IMR-90 (cell line): ENCODE results near the gene SKIC8. TPM values are rescaled to one million over a fixed set of nuclear protein-coding genes. Genes with fewer than 3 reads are reported as not detected.

Source experiments
- ATAC-seq: fragments of 200-7000 bp; cut with Tn5 transposase; 2 replicates; pipeline ENCODE4 v1.9.1; 2020; ENCODE audit warnings: low read depth, mild to moderate bottlenecking, moderate library complexity
- BruUV-seq: library from RNA; stranded (reverse); fragments of 400-500 nt; replicated peaks from 2 replicates; lab custom pipeline; 2021; lab: Mats Ljungman, UMichigan
- CTCF ChIA-PET: fragments of 300-600 bp; formaldehyde crosslinking; extraction: SDS; loops from one replicate; lab custom pipeline; 2021; ENCODE audit warnings: antibody characterized with exemption; lab: Yijun Ruan, JAX
- POLR2A ChIA-PET: fragments of 300-600 bp; sonication (Branson Sonifier 250); formaldehyde crosslinking; loops from one replicate; lab custom pipeline; 2022; ENCODE audit warnings: antibody characterized with exemption; ENCODE audit not compliant: unreplicated experiment; lab: Charles Lee
- DNase-seq: peaks from one replicate; pipeline ENCODE4 v3.0.0; 2013
- H2AFZ ChIP-seq: replicated peaks from 2 replicates; pipeline ENCODE3; 2013; ENCODE audit warnings: low read length, mild to moderate bottlenecking; ENCODE audit not compliant: poor library complexity
- H2AK5ac ChIP-seq: 2 replicates; pipeline ENCODE4 v1.6.1; 2013; ENCODE audit warnings: low read depth, low read length, inconsistent platforms
- H2AK9ac ChIP-seq: replicated peaks from 2 replicates; pipeline ENCODE3; 2013; ENCODE audit warnings: mild to moderate bottlenecking, low read depth, low read length, moderate library complexity; ENCODE audit not compliant: poor library complexity
- H2BK120ac ChIP-seq: 2 replicates; pipeline ENCODE4 v1.6.1; 2013; ENCODE audit warnings: low read depth, low read length, inconsistent platforms
- H2BK15ac ChIP-seq: 3 replicates; pipeline ENCODE4 v1.6.1; 2013; ENCODE audit warnings: low read depth, low read length, inconsistent platforms
- H2BK20ac ChIP-seq: 2 replicates; pipeline ENCODE4 v1.6.1; 2013; ENCODE audit warnings: low read depth, mild to moderate bottlenecking, inconsistent platforms, low read length, moderate library complexity
- H2BK5ac ChIP-seq: 2 replicates; pipeline ENCODE4 v1.6.1; 2013; ENCODE audit warnings: mild to moderate bottlenecking, low read depth, low read length, inconsistent platforms; ENCODE audit not compliant: poor library complexity, severe bottlenecking
- H3K14ac ChIP-seq: replicated peaks from 2 replicates; pipeline ENCODE4 v1.6.1; 2013; ENCODE audit warnings: low read depth, low read length, inconsistent platforms
- H3K18ac ChIP-seq: 2 replicates; pipeline ENCODE4 v1.6.1; 2013; ENCODE audit warnings: low read depth, low read length, control low read depth
- H3K23ac ChIP-seq: 2 replicates; pipeline ENCODE4 v1.6.1; 2013; ENCODE audit warnings: low read depth, low read length, inconsistent platforms
- H3K27ac ChIP-seq: 2 replicates; pipeline ENCODE4 v1.5.1; 2013; ENCODE audit warnings: mild to moderate bottlenecking, control low read depth, low read length; ENCODE audit not compliant: insufficient read depth
- H3K27me3 ChIP-seq: 2 replicates; pipeline ENCODE4 v1.6.1; 2013; ENCODE audit warnings: low read length; ENCODE audit not compliant: control insufficient read depth, insufficient read depth
- H3K36me3 ChIP-seq: 2 replicates; pipeline ENCODE4 v1.6.1; 2013; ENCODE audit warnings: low read length, mixed read lengths; ENCODE audit not compliant: control insufficient read depth, insufficient read depth
- H3K4ac ChIP-seq: 2 replicates; pipeline ENCODE4 v1.6.1; 2013; ENCODE audit warnings: low read depth, low read length, inconsistent platforms
- H3K4me1 ChIP-seq: 2 replicates; pipeline ENCODE4 v1.6.1; 2013; ENCODE audit warnings: low read length, mixed read lengths; ENCODE audit not compliant: control insufficient read depth, insufficient read depth
- H3K4me2 ChIP-seq: 2 replicates; pipeline ENCODE4 v1.6.1; 2013; ENCODE audit warnings: low read depth, mild to moderate bottlenecking, control low read depth, low read length, moderate library complexity
- H3K4me3 ChIP-seq: 2 replicates; pipeline ENCODE4 v1.5.1; 2013; ENCODE audit warnings: low read depth, mild to moderate bottlenecking, control low read depth, low read length, moderate library complexity; ENCODE audit not compliant: insufficient read depth
- H3K56ac ChIP-seq: 2 replicates; pipeline ENCODE4 v1.6.1; 2013; ENCODE audit warnings: low read length, inconsistent platforms; ENCODE audit not compliant: insufficient read depth; ENCODE audit errors: extremely low read depth
- H3K79me1 ChIP-seq, 2 experiments: 2 replicates each; pipeline ENCODE4 v1.6.1; 2013; ENCODE audit warnings: low read length in 2 of 2, inconsistent platforms in 1 of 2, low read depth in 1 of 2
- H3K9ac ChIP-seq: 2 replicates; pipeline ENCODE4 v1.6.1; 2013; ENCODE audit warnings: low read depth, low read length, control low read depth
- H3K9me1 ChIP-seq: 2 replicates; pipeline ENCODE4 v1.6.1; 2013; ENCODE audit warnings: low read length, inconsistent platforms; ENCODE audit not compliant: insufficient read depth
- H3K9me3 ChIP-seq: 2 replicates; pipeline ENCODE4 v1.6.1; 2013; ENCODE audit warnings: low read length; ENCODE audit not compliant: control insufficient read depth, insufficient read depth
- H4K20me1 ChIP-seq: 2 replicates; pipeline ENCODE4 v1.6.1; 2013; ENCODE audit warnings: low read length, inconsistent platforms; ENCODE audit not compliant: insufficient read depth
- H4K5ac ChIP-seq: 2 replicates; pipeline ENCODE4 v1.6.1; 2013; ENCODE audit warnings: mild to moderate bottlenecking, low read depth, low read length, control low read depth
- H4K8ac ChIP-seq, 2 experiments: 2 replicates each; pipeline ENCODE4 v1.6.1; 2013; ENCODE audit warnings: low read depth in 2 of 2, low read length in 2 of 2, control low read depth in 1 of 2, inconsistent platforms in 1 of 2
- H4K91ac ChIP-seq: 2 replicates; pipeline ENCODE4 v1.6.1; 2013; ENCODE audit warnings: low read depth, low read length, inconsistent platforms; ENCODE audit not compliant: insufficient read depth
- BHLHE40 ChIP-seq: fragments of 150-350 bp; IDR thresholded peaks from 2 replicates; pipeline ENCODE4 v1.6.1; 2016; ENCODE audit warnings: mild to moderate bottlenecking, low read depth, low read length
- CEBPB ChIP-seq: IDR thresholded peaks from 2 replicates; pipeline ENCODE4 v1.6.1; 2012; ENCODE audit warnings: low read depth, low read length, improper control_type of control experiment
- CHD1 ChIP-seq: IDR thresholded peaks from 2 replicates; pipeline ENCODE4 v1.6.1; 2012; ENCODE audit warnings: low read depth, low read length, improper control_type of control experiment
- CTCF ChIP-seq: conservative IDR thresholded peaks from 2 replicates; pipeline ENCODE4 v1.5.1; 2012; ENCODE audit warnings: mild to moderate bottlenecking, low read depth, low read length, improper control_type of control experiment
- ELK1 ChIP-seq: fragments of 150-350 bp; IDR thresholded peaks from 2 replicates; pipeline ENCODE4 v1.6.1; 2016; ENCODE audit warnings: low read depth, mild to moderate bottlenecking, low read length, moderate library complexity, borderline replicate concordance
- FOS ChIP-seq: fragments of 150-350 bp; IDR thresholded peaks from 2 replicates; pipeline ENCODE4 v1.6.1; 2016; ENCODE audit warnings: low read depth, low read length
- MAFK ChIP-seq: IDR thresholded peaks from 2 replicates; pipeline ENCODE4 v1.6.1; 2012; ENCODE audit warnings: low read depth, low read length, improper control_type of control experiment
- MXI1 ChIP-seq: IDR thresholded peaks from 2 replicates; pipeline ENCODE4 v1.6.1; 2012; ENCODE audit warnings: low read depth, mild to moderate bottlenecking, low read length, moderate library complexity, borderline replicate concordance
- NFE2L2 ChIP-seq: fragments of 150-350 bp; IDR thresholded peaks from 2 replicates; pipeline ENCODE4 v1.6.1; 2016; ENCODE audit warnings: low read depth, mild to moderate bottlenecking, low read length
- POLR2A ChIP-seq: IDR thresholded peaks from 2 replicates; pipeline ENCODE4 v1.6.1; 2012; ENCODE audit warnings: mild to moderate bottlenecking, low read depth, low read length
- RAD21 ChIP-seq: IDR thresholded peaks from 2 replicates; pipeline ENCODE4 v1.6.1; 2012; ENCODE audit warnings: low read length, improper control_type of control experiment
- RFX5 ChIP-seq: IDR thresholded peaks from 2 replicates; pipeline ENCODE4 v1.8.0; 2012; ENCODE audit warnings: low read depth, mild to moderate bottlenecking, low read length, moderate library complexity
- SMC3 ChIP-seq: fragments of 150-350 bp; IDR thresholded peaks from 2 replicates; pipeline ENCODE4 v1.6.1; 2016; ENCODE audit warnings: low read depth, mild to moderate bottlenecking, antibody characterized with exemption, low read length, moderate library complexity
- USF2 ChIP-seq: fragments of 150-350 bp; IDR thresholded peaks from 2 replicates; pipeline ENCODE4 v1.6.1; 2017; ENCODE audit warnings: mild to moderate bottlenecking, antibody characterized with exemption, low read length, low read depth
- WGBS, 2 experiments: methylation state at CpG; one replicate each; pipeline versions ENCODE4 v1.1.5 to v1.1.7; 2013; ENCODE audit warnings: missing lambda C conversion rate in 2 of 2; ENCODE audit not compliant: insufficient read length in 1 of 2; ENCODE audit errors: extremely low coverage in 2 of 2; 5-methylcytosine and 5-hydroxymethylcytosine counted together
- dilution Hi-C: fragments of 300-500 bp; cut with HindIII; formaldehyde crosslinking; loops from one replicate; pipeline ENCODE4 v1.14.3; 2018; ENCODE audit warnings: low sequenced_read_pairs; ENCODE audit not compliant: unreplicated experiment
- in situ Hi-C: fragments of 300-500 bp; cut with MboI; formaldehyde crosslinking; loops from 3 replicates; pipeline ENCODE4 v1.14.3; 2019; ENCODE audit warnings: low sequenced_read_pairs, inconsistent platforms, mixed read lengths
- intact Hi-C: fragments of 100-400 bp; cut with micrococcal nuclease; formaldehyde crosslinking; loops from 2 replicates; pipeline ENCODE4 v1.10.0; 2022
- polyA plus RNA-seq, 3 experiments: library from polyadenylated mRNA; depleted of rRNA; stranded (reverse); fragments of >200 nt; gene quantifications; 2 replicates each; pipeline ENCODE4 v1.2.3, GENCODE V29; 2012; ENCODE audit warnings: low replicate concordance in 1 of 3
- total RNA-seq: library from RNA; depleted of rRNA; stranded (reverse); fragments of >200 nt; gene quantifications from 2 replicates; pipeline ENCODE4 v1.2.3, GENCODE V29; 2012

SKIC8 gene
- total and polyA plus RNA-seq, 2 of the 4 experiments (the other 2 are of a cell fraction): 72.2 to 124 TPM

GRCh38 chr15:78237146-78237545, 62.3 kb downstream of the SKIC8 start:
- Histone ChIP-seq H3K27ac (no peak overlapping the region), H3K27me3 (peaks cover 47% of the 10 kb centered on the region), H4K20me1 (no peaks in the 10 kb centered on the region), H4K5ac (no peak overlapping the region), H2AK9ac (no peak overlapping the region), H3K36me3 (no peaks in the 10 kb centered on the region), H2BK5ac (no peak overlapping the region), H2AFZ (no peak overlapping the region), H4K8ac (no peak overlapping the region), H4K91ac (no peak overlapping the region), H2AK5ac (no peak overlapping the region), H3K9me3 (no peaks in the 10 kb centered on the region), H3K23ac (no peak overlapping the region), H3K4me3 (no peak overlapping the region), H3K14ac (no peak overlapping the region), H3K4me2 (no peak overlapping the region), H2BK15ac (no peak overlapping the region), H3K9ac (no peak overlapping the region), H2BK120ac (no peak overlapping the region), H3K18ac (no peak overlapping the region), H3K56ac (no peak overlapping the region), H2BK20ac (no peak overlapping the region), H3K9me1 (no peaks in the 10 kb centered on the region), H3K4ac (no peak overlapping the region), H3K4me1 (no peaks in the 10 kb centered on the region), H3K79me1 (no peaks in the 10 kb centered on the region)
- CTCF ChIA-PET: no interaction called here
- POLR2A ChIA-PET: no interaction called here
- dilution Hi-C loops (no loop called here), intact Hi-C loops (no loop called here), in situ Hi-C loops (loop anchor here (10.0 kb wide), 1 partner anchor 122 kb away; no protein-coding TSS in a partner anchor)
- BruUV-seq: no TSS peak
- TF ChIP-seq SMC3 (no peak), BHLHE40 (no peak), NFE2L2 (no peak), CTCF (no peak), FOS (no peak), USF2 (no peak), RFX5 (no peak), RAD21 (no peak), CHD1 (no peak), POLR2A (no peak), MAFK (no peak), ELK1 (no peak), CEBPB (no peak), MXI1 (no peak)
- 52% methylated on average over 5 of the region's 6 CpGs; no CpG with 5 or more reads in 1 of the 2 experiments for WGBS, 2 experiments
- no peak for DNase-seq
- ATAC-seq: no peak
